GM21576 (cell line): ENCODE measurements around the gene ATP9A.
"Not testable (repeated sequence)": the region's sequence is repeated elsewhere in the genome, so short reads cannot be mapped to it uniquely, and the experiment has no call there.

Source experiments
- ATAC-seq: cut with Tn5 transposase; IDR thresholded peaks from one replicate; pipeline ENCODE4 v1.9.1; 2021; ENCODE audit warnings: mild to moderate bottlenecking, moderate library complexity; ENCODE audit not compliant: unreplicated experiment

The ATP9A gene

DNA sequence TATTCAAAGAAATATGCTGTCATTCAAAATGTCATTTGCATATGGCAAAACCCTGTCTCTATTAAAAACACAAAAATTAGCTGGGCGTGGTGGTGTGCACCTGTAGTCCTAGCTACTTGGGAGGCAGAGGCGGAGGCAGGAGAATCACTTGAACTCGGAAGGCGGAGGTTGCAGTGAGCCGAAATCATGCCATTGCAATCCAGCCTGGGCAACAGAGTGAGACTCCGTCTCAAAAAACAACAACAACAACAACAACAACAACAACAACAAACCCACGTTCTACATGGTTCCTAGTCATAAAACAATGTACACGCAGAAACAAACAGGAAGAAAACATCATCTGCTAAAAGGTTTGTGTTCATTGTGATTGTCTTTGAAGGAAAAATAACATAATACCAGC lies 15.0 kb downstream of the ATP9A start:
- ATAC-seq, result not testable (repeated sequence)

DNA sequence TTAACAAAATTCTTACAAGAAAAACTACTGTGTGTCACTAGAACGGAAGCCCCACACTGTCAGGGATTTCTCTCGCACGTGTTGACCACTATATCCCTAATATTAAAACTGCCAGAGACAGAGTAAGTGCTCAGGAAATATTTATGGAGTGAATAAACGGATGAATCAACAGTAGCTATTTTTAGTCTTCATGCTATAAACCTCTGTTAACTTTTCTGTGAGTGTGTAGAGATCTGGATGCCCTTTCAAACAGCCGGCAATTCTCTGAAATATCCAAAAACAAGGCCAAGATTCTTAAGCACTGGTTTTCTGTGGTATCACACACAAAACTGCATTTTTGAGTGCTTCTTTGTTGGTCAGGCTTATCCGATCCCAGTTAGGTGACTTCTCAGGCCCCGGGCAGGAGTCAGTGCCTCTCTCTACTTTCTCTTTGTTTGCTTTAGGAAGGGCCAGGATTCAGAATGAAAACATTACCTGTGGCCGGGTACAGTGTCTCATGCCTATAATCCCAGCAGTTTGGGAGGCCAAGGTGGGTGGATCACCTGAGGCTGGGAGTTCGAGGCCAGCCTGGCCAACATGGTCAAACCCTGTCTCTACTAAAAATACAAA lies 15.7 kb downstream of the ATP9A start:
- ATAC-seq, result no peak

DNA sequence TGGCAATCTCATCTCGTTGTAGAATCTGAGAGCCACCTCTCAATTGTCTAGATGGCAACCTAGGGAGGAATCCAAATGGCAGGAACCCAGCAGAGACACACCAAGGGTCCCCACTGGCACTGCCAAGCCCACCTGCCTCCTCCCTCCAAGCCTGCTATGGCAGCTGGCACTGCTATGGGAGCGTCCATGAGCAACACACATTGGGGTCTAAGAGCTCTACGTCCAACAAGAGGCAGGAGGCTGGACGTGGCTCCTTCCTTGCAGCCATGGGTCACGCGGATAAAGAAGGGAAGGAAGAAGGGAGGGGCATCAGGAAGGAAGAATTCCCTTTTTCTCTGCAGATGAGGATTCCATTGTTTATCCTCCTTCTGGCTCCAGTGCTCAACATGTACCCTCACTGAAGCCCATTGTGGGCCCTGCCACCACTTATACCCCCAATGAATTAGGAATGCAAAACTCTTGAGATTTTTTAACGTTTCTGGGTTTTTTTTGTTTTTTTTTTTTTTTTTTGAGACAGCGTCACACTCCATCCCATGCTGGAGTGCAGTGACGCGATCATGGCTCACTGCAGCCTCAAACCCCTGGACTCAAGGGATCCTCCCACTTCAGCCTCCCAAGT lies 17.3 kb downstream of the ATP9A start:
- no peak for ATAC-seq

DNA sequence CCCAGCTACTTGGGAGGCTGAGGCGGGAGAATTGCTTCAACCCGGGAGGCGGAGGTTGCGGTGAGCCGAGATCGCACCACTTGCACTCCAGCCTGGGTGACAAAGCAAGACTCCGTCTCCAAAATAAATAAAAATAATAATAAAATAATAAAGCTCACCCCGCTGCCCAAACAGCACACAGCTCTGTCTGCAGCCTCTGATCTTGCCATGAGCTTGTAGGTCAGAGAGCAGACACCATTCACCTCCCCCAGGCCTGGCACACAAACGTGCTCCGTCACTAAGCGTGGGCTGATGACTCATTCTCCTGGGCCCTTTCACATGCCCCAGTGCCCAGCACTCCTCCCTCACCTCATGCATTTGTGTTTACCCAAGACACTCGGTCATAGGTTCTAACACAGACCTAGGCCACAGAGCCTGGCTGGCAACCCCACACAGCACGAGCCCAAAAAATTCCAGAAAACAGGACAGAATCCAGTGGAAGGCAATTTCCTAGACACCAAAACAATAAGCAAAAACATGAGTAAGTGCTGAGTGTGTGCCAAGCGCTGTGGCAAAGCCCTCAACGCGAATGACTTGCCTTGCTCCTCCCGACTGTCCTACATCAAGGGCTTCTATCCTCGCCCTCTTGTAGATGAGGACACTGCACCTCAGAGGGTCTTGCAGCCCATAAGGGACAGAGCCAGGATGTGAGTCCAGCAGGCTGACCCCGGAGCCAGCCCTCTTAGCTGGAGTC lies 18.0 kb downstream of the ATP9A start:
- no peak for ATAC-seq

DNA sequence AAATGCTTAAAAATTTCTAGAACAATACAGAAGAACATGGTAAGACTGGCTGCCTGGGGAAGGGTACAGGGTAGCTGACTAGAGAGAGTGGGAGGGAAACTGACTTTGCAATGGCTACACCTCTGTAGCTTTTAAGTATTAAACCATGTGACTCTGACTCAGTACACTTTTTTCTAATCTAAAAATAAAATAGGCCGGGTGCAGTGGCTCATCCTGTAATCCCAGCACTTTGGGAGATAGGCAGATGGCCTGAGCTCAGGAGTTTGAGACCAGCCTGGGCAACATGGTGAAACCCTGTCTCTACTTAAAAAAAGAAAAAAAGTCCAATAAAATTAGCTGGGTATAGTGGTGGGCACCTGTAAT lies 18.5 kb downstream of the ATP9A start:
- ATAC-seq, result no peak

DNA sequence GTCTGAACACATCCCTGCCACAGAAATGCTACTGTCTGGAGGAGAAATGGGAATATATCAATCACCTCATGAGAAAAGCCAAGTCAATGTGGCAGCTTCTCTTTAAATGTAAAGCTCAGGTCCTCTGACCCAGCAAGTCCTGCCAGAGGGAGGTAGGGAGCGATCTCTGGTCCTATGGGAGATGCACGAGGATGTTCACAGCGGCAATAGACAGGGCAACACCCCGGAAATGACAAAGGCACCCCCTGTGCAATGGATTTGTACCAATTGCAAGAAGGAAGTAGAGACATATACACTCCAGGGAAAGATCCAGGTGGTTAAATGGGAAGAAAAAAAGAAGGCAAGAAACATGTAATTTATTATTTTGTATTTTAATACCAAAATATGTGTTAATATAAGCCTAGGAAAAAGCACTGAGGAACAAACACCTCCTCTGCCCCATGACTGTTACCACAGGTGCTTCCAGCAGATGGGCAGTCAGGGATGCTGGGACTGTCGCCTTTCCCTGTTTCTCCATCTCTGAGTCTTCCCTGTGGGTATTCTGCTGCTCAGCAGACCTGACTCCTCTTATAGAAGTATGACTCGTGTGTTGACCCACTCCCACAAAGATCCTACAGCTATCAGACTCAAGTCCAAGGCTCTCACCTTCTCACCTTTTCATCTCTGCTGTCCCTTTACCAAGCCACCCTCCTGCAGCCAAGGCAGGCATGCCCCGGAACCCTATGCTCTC lies 20.8 kb downstream of the ATP9A start:
- ATAC-seq, result no peak

DNA sequence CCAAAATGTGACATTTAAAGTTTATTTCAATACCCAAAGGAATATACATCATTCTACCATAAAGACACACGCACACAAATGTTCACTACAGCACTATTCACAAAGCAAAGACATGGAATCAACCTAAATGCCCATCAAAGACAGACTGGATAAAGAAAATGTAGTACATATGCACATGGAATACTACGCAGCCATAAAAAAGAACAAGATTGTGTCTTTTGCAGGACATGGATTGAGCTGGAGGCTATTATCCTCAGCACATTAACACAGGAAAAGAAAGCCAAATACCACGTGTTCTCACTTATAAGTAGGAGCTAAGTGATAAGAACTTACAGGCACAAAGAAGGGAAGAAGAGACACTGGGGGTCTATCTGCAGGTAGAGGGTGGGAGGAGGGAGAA lies 22.4 kb downstream of the ATP9A start:
- ATAC-seq, result no peak

DNA sequence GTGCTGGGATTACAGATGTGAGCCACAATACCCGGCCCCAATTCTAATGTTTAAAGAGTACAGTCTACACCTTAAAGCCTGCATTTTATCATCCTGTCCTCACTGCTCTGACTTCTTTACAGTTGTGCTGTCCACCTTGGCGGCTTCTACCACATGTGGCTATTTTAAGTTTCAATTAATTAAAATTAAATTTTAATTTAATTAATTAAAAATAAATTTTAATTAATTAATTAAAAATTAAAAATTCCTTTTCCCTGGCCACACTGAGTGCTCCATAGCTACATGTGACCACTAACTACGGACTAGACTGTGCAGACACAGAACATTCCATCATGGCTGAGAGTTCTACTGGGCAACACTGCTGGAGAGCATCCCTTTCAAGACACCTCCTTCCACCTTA lies 27.4 kb downstream of the ATP9A start:
- no peak for ATAC-seq

DNA sequence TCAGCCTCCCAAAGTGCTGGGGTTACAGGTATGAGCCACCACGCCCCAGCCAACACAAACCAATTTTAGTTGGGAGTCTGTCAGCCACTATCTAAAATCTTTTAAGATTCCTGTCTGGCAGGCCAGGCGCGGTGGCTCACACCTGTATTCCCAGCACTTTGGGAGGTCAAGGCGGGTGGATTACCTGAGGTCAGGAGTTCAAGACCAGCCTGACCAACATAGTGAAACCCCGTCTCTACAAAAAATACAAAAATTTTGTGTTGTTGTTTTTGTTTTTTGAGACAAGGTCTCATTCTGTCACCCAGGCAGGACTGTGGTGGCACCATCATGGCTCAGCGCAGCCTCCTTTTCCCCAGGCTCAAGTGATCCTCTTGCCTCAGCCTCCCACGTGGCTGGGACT lies 27.9 kb downstream of the ATP9A start:
- not testable (repeated sequence) for ATAC-seq

DNA sequence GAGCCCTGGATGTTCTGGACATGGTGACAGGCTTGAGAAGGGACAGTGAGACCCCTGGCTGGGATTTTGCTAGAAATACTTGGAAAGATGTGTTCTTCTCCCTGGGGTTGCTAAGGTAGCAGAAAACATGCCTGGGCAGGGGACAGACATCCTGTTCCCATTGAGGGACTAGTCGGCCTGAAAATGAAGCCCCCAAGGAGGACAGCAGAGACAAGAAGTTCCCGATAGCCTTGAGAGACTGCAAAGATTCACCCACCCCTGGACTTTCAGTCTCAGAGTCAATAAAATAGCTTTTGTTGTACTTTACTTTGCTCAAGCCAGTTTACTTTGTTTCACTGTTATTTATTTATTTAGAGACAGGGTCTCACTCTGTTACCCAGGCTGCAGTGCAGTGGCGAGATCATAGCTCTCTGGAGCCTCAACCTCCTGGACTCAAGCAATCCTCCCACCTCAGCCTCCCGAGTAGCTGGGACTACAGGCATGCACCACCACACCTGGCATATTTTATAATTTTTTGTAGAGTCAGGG lies 28.4 kb downstream of the ATP9A start:
- ATAC-seq, result no peak

DNA sequence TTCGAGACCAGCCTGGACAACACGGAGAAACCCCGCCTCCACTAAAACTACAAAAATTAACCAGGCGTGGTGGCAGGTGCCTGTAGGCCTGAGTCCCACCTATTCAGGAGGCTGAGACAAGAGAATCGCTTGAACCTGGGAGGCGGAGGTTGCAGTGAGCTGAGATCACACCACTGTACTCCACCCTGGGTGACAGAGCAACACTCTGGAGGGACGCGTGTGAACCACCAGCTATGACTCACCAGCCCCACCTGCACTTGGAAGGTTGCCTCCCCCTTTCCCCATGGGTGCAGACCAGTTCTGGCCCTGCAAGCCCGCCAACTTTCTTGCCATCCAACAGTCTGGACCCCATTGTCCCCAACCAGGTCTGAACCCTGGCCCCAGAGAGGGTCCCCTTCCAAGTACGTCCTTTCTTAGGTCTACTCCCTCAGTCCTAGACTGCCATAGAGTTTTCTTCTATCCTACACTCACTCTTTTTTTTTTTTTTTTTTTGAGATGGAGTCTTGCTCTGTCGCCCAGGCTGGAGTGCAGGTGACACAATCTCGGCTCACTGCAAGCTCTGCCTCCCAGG lies 29.2 kb downstream of the ATP9A start:
- ATAC-seq, result no peak

DNA sequence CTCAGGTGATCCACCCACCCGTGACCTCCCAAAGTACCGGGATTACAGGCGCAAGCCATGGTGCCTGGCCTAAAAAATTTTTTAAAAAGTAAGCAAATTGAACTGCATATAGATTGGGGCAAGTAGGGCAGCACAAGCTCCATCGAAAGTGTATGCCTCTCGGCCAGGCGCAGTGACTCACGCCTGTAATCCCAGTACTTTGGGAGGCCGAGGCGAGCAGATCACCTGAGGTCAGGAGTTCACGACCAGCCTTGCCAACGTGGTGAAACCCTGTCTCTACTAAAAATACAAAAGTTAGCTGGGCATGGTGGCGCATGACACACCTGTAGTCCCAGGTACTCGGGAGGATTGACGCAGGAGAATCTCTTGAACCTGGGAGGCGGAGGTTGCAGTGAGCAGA lies 29.9 kb downstream of the ATP9A start:
- not testable (repeated sequence) for ATAC-seq

DNA sequence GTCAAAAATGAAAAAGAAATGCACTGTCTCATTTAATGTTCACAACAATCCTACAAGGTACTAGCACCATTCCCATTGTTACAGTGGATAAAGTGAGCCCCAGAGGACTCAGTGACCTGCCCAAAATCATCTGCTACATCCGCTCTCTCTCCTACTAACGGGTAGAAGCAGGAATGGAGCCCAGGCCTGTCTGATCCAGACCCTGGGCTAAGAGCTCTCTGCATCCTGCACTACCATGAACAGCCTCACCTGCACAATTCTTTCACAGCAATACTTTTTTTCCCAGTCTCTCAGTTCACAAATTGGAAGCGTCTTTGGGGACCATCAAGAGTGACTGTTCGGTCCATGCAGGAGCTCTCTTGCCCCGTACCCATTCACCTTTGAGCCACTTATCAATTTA lies 31.2 kb downstream of the ATP9A start:
- no peak for ATAC-seq

DNA sequence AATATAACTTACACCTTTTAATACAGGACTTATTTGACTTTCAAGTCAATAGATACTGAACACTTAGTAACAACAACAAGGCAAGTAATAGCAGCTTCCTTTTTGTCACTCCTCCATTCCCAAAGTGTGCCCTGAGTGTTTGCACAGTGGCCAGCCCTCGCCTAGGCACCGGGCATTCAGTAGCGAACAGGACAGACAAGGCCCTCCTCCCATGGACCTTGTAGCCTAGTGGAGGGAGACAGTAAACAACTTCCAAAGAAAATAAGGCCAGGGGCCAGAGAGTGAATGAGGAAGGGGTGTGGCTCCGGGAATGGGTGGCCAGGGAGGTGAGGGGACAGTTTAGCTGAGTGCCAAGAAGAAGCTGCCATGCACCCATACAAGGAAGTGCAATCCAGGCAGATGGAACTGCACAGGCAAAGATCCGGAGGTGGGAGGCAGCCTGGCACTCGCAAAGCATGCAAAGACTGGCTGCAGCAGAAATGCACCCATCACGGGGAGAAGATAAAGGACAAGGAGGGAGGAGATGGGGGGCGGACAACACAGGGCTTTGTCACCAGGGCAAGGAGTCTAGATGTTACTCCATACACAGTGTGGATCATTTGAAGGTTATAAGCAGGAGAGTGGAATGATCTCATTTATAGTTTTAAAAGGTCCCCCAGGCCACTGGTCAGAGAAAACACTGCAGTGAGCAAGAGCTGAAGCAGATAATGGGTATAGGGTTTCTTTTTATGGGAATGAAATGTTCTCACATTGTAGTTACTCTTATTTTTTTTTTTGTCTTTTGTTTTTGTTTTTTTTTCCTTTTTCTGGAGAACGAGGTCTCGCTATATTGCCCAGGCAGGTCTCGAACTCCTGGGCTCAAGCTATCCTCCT lies 32.2 kb downstream of the ATP9A start:
- no peak for ATAC-seq

DNA sequence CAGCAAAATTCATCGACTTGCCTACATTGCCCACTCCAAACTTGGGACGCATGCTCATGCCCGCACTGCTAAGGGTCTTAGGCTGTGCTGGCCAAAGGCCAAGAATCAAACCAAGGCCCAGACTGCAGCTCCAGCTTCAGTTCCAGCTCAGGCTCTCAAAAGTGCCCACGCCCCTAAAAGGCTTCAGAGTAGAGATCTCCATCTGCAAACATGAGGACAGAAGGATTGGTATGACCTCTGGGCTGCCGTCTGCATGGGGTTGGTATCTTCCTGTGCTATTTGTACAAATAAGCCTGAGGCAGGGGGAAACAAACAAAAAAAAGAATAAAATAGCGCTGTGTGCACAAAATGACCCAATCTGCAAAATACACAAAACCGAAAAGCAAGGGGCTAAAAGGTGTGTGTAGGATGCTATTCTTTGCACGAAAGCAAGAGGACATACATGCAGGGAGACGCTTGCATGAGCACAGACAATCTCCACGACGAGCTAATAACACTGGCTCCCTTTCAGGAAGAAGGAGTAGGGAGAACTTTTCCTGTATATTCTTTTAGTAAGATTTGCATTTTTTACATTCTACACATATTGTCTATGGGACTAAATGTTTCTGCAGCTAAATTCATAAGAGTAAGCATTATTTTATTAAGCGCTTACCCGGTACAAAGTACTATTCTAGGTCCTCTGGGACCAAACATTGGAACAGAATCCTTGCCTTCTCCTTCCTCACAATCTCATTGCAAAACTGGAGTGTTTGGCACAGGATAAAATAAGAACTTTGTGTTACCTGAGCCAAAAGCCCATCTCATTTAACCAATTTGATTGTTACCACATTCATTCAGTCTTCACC lies 33.1 kb downstream of the ATP9A start:
- ATAC-seq, result no peak

DNA sequence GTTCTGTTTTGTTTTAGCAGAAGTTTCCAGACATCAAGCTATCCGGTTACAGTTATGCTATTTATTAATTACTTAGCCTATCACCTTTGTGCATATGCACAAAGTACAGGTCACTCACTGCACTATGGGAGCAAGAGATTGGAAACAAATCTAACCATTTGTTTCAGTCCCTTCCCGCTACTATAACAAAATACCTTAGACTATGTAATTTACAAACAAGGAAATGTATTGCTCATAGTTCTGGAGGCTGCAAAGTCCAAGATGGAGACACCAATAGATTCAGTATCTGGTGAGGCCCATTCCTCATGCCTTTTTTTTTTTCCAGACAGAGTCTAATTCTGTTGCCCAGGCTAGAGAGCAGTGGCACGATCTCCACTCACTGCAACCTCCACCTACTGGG lies 35.1 kb downstream of the ATP9A start:
- ATAC-seq, result no peak

DNA sequence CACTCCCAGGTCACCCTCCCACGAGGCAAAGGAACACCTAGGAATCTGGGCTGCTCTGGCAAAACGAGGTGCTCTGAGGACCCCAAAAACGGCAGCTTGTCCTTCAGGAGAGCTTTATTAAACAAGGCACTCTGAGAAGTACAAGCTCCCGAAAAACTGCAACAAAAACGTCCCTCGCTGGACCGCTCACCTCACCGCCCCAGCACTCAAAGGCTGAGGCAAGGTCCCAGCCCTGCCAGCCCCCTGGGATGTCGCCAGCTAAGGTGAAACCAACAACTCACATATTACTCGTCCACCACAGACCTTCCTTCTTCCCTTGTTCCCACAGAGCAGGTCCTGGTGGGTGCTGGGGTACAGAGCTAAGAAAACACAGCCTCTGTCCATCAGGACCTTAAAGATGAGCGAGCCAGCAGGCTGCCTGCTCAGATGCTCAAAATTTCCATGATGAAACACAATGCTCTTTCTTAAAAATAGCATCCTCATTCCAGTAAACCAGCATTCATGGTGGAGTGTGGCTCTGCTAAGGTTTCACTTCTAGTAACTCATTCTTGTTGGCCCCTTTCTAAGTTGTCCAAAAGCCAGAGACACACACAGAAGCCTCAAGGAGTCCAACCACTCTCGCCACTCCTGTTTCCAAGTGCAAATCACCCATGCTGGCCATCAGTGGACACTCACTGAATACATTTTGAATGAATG lies 35.9 kb downstream of the ATP9A start:
- ATAC-seq, result no peak

DNA sequence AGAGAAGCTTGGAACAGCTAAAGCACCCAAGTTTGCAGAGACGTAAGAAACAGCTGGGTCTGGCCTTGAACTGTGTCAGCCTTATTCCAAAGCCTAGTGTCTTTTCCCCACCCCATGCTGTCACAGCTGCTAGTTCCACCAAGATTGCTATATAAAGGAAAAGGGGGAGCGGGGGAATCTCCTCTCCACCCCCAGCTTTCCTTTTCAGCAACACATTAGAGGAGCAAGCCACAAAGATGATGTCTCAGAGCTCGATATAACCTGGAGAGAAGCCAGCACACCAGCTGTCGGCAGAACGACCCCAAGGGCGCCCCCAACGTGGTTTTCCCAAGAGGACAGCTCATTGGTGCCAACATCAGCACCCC lies 36.5 kb downstream of the ATP9A start:
- no peak for ATAC-seq

DNA sequence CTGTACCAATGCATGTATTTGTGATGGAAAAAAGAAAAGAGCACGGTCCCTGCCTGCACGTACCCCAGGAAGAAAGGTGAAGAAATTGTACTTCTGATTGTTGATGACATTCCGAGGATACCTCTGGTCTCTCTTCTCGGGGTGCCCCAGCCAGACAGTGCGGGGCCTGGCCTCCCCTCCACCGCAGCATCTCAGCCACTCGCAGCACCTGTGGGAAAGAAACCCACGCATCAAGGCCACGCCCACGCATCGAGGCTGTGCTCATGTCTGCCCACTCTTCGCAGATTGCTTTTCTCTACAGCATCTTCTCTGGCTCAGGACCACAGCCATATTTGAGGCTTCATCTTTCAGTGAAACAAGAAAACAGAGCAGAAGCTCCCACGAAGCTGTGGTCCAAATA lies 38.4 kb downstream of the ATP9A start:
- ATAC-seq, result no peak
